HEK293 (cell line): ENCODE results near the gene RAMAC.

Experiments used
- CTCF ChIA-PET: fragments of 350-600 bp; formaldehyde crosslinking; extraction: SDS; loops from one replicate; lab custom pipeline; 2021; ENCODE audit warnings: antibody characterized with exemption; lab: Yijun Ruan, JAX
- POLR2A ChIA-PET: fragments of 300-600 bp; formaldehyde crosslinking; extraction: SDS; loops from one replicate; lab custom pipeline; 2020; ENCODE audit warnings: antibody characterized with exemption, inconsistent platforms; lab: Yijun Ruan, JAX
- H3K27ac ChIP-seq: fragments of 200-500 bp; sonication (Bioruptor generic); 2 replicates; pipeline ENCODE4 v1.5.1; 2014; ENCODE audit warnings: low read depth, low read length, control low read depth, inconsistent platforms; ENCODE audit errors: extremely low read depth
- H3K36me3 ChIP-seq, 2 experiments: fragments of 200-500 bp in 1 of 2; sonication (Bioruptor generic) in 1 of 2; 1 replicate in 1 of 2; 2 replicates in 1 of 2; pipeline ENCODE4 v1.5.1; 2014 to 2017; ENCODE audit warnings: inconsistent platforms in 2 of 2, low read length in 2 of 2; ENCODE audit not compliant: control insufficient read depth in 2 of 2, insufficient read depth in 1 of 2
- H3K4me1 ChIP-seq: fragments of 200-500 bp; sonication (Bioruptor generic); 2 replicates; pipeline ENCODE4 v1.5.1; 2014; ENCODE audit warnings: mild to moderate bottlenecking, low read length, inconsistent platforms; ENCODE audit not compliant: control insufficient read depth, insufficient read depth
- H3K4me3 ChIP-seq: 2 replicates; pipeline ENCODE4 v1.5.1; 2011; ENCODE audit warnings: low read depth, mild to moderate bottlenecking, control low read depth, low read length, moderate library complexity
- H3K9me3 ChIP-seq: fragments of 200-500 bp; sonication (Bioruptor generic); 2 replicates; pipeline ENCODE4 v1.5.1; 2014; ENCODE audit warnings: low read depth, low read length, inconsistent platforms; ENCODE audit not compliant: control insufficient read depth, insufficient read depth
- BCL11A ChIP-seq: fragments of 450-650 bp; formaldehyde crosslinking; IDR thresholded peaks from 2 replicates; pipeline ENCODE4 v1.5.1; 2016; ENCODE audit warnings: low read depth, missing biosample characterization, missing genetic modification characterization
- BCL11B ChIP-seq: fragments of 450-650 bp; formaldehyde crosslinking; IDR thresholded peaks from 2 replicates; pipeline ENCODE4 v1.5.1; 2016; ENCODE audit warnings: low read depth, missing biosample characterization, missing genetic modification characterization
- GLI2 ChIP-seq: fragments of 450-650 bp; formaldehyde crosslinking; IDR thresholded peaks from 2 replicates; pipeline ENCODE4; 2017; ENCODE audit warnings: missing biosample characterization, missing genetic modification characterization, low read depth, borderline replicate concordance
- HOXD13 ChIP-seq: sonication (generic); formaldehyde crosslinking; IDR thresholded peaks from 2 replicates; pipeline ENCODE4 v1.8.0; 2022; ENCODE audit warnings: missing genetic modification reagents, borderline replicate concordance
- KLF8 ChIP-seq: fragments of 450-650 bp; formaldehyde crosslinking; IDR thresholded peaks from 2 replicates; pipeline ENCODE4 v1.5.1; 2016; ENCODE audit warnings: missing biosample characterization, missing genetic modification characterization
- OVOL3 ChIP-seq: fragments of 450-650 bp; formaldehyde crosslinking; IDR thresholded peaks from 2 replicates; pipeline ENCODE4 v1.5.1; 2016; ENCODE audit warnings: missing biosample characterization, missing genetic modification characterization
- SALL2 ChIP-seq: fragments of 450-650 bp; formaldehyde crosslinking; IDR thresholded peaks from 2 replicates; pipeline ENCODE4 v1.5.0; 2017; ENCODE audit warnings: missing biosample characterization, mild to moderate bottlenecking, missing genetic modification characterization, borderline replicate concordance
- SCRT1 ChIP-seq: fragments of 450-650 bp; formaldehyde crosslinking; IDR thresholded peaks from 2 replicates; pipeline ENCODE4 v1.5.1; 2016; ENCODE audit warnings: missing biosample characterization, missing genetic modification characterization, borderline replicate concordance
- ZBTB49 ChIP-seq: fragments of 450-650 bp; formaldehyde crosslinking; IDR thresholded peaks from 2 replicates; pipeline ENCODE4 v1.5.1; 2016; ENCODE audit warnings: missing biosample characterization, missing genetic modification characterization, low read depth
- ZFP3 ChIP-seq: fragments of 450-650 bp; formaldehyde crosslinking; IDR thresholded peaks from 2 replicates; pipeline ENCODE4 v1.5.1; 2016; ENCODE audit warnings: low read depth, missing biosample characterization, missing genetic modification characterization
- ZNF214 ChIP-seq: fragments of 450-650 bp; formaldehyde crosslinking; IDR thresholded peaks from 2 replicates; pipeline ENCODE4 v1.5.1; 2017; ENCODE audit warnings: missing biosample characterization, mild to moderate bottlenecking, missing genetic modification characterization, borderline replicate concordance
- ZNF248 ChIP-seq: fragments of 450-650 bp; formaldehyde crosslinking; IDR thresholded peaks from 2 replicates; pipeline ENCODE4 v1.5.1; 2017; ENCODE audit warnings: missing biosample characterization, missing genetic modification characterization
- ZNF26 ChIP-seq: fragments of 450-650 bp; formaldehyde crosslinking; IDR thresholded peaks from 2 replicates; pipeline ENCODE4 v1.5.1; 2016; ENCODE audit warnings: missing biosample characterization, missing genetic modification characterization
- ZNF473 ChIP-seq: fragments of 450-650 bp; formaldehyde crosslinking; IDR thresholded peaks from 2 replicates; pipeline ENCODE4 v1.5.1; 2017; ENCODE audit warnings: missing biosample characterization, missing genetic modification characterization
- ZNF549 ChIP-seq: fragments of 450-650 bp; IDR thresholded peaks from 2 replicates; pipeline ENCODE4 v1.5.1; 2018; ENCODE audit warnings: missing biosample characterization, missing genetic modification characterization, mild to moderate bottlenecking, inconsistent platforms, moderate library complexity
- ZNF558 ChIP-seq: fragments of 450-650 bp; formaldehyde crosslinking; IDR thresholded peaks from 2 replicates; pipeline ENCODE4 v1.5.1; 2016; ENCODE audit warnings: missing biosample characterization, missing genetic modification characterization
- ZNF610 ChIP-seq: fragments of 450-650 bp; formaldehyde crosslinking; IDR thresholded peaks from 2 replicates; pipeline ENCODE4 v1.5.1; 2016; ENCODE audit warnings: missing biosample characterization, missing genetic modification characterization, borderline replicate concordance
- ZNF76 ChIP-seq: fragments of 450-650 bp; formaldehyde crosslinking; IDR thresholded peaks from 2 replicates; pipeline ENCODE4; 2016; ENCODE audit warnings: low read depth, missing biosample characterization, missing genetic modification characterization, borderline replicate concordance
- ZNF777 ChIP-seq: fragments of 450-650 bp; formaldehyde crosslinking; IDR thresholded peaks from 2 replicates; pipeline ENCODE4 v1.5.1; 2017; ENCODE audit warnings: missing biosample characterization, missing genetic modification characterization, borderline replicate concordance
- TF ChIP-seq, protein P1 (sequence below): fragments of 450-650 bp; formaldehyde crosslinking; IDR thresholded peaks from 2 replicates; pipeline ENCODE4 v1.5.1; 2016; ENCODE audit warnings: missing biosample characterization, missing genetic modification characterization
- TF ChIP-seq, protein P2 (sequence below): fragments of 450-650 bp; formaldehyde crosslinking; IDR thresholded peaks from 2 replicates; pipeline ENCODE4 v1.5.1; 2017; ENCODE audit warnings: missing biosample characterization, missing genetic modification characterization

RAMAC gene

GRCh38 chr15:83011271-83012075 lies 25.5 kb downstream of the RAMAC start, which contains the start of gene C15orf40 (continued):
- TF ChIP-seq ZNF248 (tag by site-specific recombination) (no peak), BCL11B (tag by site-specific recombination) (0 out of 2 replicates have a peak, but pooled peaks have one; percentile 68), ZNF76 (tag by site-specific recombination) (no peak), ZBTB49 (tag by site-specific recombination) (no peak), SCRT1 (no peak), ZNF777 (tag by site-specific recombination) (no peak), GLI2 (no peak), ZFP3 (no peak), OVOL3 (tag by site-specific recombination) (no peak), BCL11A (no peak)
- TF ChIP-seq, protein P1, sequence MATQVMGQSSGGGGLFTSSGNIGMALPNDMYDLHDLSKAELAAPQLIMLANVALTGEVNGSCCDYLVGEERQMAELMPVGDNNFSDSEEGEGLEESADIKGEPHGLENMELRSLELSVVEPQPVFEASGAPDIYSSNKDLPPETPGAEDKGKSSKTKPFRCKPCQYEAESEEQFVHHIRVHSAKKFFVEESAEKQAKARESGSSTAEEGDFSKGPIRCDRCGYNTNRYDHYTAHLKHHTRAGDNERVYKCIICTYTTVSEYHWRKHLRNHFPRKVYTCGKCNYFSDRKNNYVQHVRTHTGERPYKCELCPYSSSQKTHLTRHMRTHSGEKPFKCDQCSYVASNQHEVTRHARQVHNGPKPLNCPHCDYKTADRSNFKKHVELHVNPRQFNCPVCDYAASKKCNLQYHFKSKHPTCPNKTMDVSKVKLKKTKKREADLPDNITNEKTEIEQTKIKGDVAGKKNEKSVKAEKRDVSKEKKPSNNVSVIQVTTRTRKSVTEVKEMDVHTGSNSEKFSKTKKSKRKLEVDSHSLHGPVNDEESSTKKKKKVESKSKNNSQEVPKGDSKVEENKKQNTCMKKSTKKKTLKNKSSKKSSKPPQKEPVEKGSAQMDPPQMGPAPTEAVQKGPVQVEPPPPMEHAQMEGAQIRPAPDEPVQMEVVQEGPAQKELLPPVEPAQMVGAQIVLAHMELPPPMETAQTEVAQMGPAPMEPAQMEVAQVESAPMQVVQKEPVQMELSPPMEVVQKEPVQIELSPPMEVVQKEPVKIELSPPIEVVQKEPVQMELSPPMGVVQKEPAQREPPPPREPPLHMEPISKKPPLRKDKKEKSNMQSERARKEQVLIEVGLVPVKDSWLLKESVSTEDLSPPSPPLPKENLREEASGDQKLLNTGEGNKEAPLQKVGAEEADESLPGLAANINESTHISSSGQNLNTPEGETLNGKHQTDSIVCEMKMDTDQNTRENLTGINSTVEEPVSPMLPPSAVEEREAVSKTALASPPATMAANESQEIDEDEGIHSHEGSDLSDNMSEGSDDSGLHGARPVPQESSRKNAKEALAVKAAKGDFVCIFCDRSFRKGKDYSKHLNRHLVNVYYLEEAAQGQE: no peak

DNA sequence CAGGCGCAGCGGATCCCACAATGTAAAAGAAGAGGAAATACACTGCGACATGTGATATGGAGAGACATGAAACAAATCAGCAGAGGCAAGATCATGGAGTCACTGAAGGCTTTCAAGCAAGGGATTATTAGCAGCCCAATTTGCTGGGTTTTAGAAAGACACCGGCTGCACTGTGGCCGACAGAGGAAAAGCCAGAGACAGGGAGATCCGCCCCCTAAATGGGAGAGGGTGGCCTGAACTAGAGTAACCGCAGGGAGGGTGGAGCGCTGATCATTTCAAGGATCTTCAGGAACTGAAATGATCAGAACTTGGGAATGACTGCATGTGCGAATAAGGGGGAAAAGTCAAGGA lies 26.0 kb downstream of the RAMAC start:
- H3K4me1 ChIP-seq: peaks cover 6% of the 10 kb centered on the region
- ChIA-PET POLR2A (interaction anchor here (0.8 to 3.5 kb wide), 6 partner anchors 9 to 262 kb away, joined by 3 to 17 read pairs (median 6); partner anchors contain the start of gene BTBD1), CTCF (interaction anchor here (0.6 to 4.1 kb wide), 20 partner anchors 10 to 469 kb away, joined by 3 to 44 read pairs (median 4); no protein-coding TSS in a partner anchor)
- no peak for TF ChIP-seq SCRT1
- TF ChIP-seq ZNF558: no peak
- no peak for TF ChIP-seq ZNF610 (tag by site-specific recombination)
- no peak for TF ChIP-seq SALL2 (tag by site-specific recombination)
- no peak for TF ChIP-seq ZNF214
- TF ChIP-seq ZNF549 (tag by site-specific recombination): no peak
- TF ChIP-seq HOXD13 (CRISPR knock-in tag): no peak
- no peak for TF ChIP-seq ZNF473 (tag by site-specific recombination)
- TF ChIP-seq ZBTB49 (tag by site-specific recombination): no peak
- TF ChIP-seq ZNF76 (tag by site-specific recombination): no peak
- TF ChIP-seq, protein P2, sequence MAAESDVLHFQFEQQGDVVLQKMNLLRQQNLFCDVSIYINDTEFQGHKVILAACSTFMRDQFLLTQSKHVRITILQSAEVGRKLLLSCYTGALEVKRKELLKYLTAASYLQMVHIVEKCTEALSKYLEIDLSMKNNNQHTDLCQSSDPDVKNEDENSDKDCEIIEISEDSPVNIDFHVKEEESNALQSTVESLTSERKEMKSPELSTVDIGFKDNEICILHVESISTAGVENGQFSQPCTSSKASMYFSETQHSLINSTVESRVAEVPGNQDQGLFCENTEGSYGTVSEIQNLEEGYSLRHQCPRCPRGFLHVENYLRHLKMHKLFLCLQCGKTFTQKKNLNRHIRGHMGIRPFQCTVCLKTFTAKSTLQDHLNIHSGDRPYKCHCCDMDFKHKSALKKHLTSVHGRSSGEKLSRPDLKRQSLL (tag by site-specific recombination): no peak
- no peak for TF ChIP-seq ZNF26 (tag by site-specific recombination)
- no peak for TF ChIP-seq KLF8 (tag by site-specific recombination)
- peaks cover 26 to 38% of the 10 kb centered on the region in 2 experiments for H3K36me3 ChIP-seq
- H3K4me3 ChIP-seq: no peak overlapping the region
- peak overlapping the region; percentile 2; the same call in 1 of the 2 replicates for H3K27ac ChIP-seq
- no peaks in the 10 kb centered on the region for H3K9me3 ChIP-seq
